ENCODE data around the gene PLA2G4E. TPM values are rescaled to one million over a fixed set of nuclear protein-coding genes. Genes with fewer than 3 reads are reported as not detected.

PLA2G4E gene
- polyA plus RNA-seq, 2 of the 4 experiments (the other 2 are of a cell fraction) = 0.01 TPM; not detected in 1

- TF ChIP-seq REST (IDR thresholded peaks at IDR 0.05) (no peak), CBX8 (IDR thresholded peaks at IDR 0.05) (no peak), RARB (CRISPR knock-in tag; IDR thresholded peaks at IDR 0.05) (no peak), CTCF (IDR thresholded peaks at IDR 0.05) (no peak), ESRRA (IDR thresholded peaks at IDR 0.05; ENCODE audit: borderline replicate concordance, low read length) (no peak)
- TF ChIP-seq, protein P1, sequence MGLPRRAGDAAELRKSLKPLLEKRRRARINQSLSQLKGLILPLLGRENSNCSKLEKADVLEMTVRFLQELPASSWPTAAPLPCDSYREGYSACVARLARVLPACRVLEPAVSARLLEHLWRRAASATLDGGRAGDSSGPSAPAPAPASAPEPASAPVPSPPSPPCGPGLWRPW (IDR thresholded peaks at IDR 0.05) = no peak
These were observed 11.8 kb upstream of the PLA2G4E start (continued) for GRCh38 chr15:42032376-42033213.

GRCh38 chr15:42031198-42031915 lies 10.5 kb upstream of the PLA2G4E start:
- Histone ChIP-seq H3K27ac (no peak overlapping the region), H3K4me3 (no peak overlapping the region), H3K4me2 (no peak overlapping the region), H3K9me3 (no peaks in the 10 kb centered on the region), H3K4me1 (peaks cover 6% of the 10 kb centered on the region; the same call in 1 of the 3 replicates)
- DNase-seq (ENCODE audit: low read depth in 1 of 2, low spot score in 1 of 2) (no peak), ATAC-seq (no peak), FAIRE-seq (no peak)
- 61% methylated on average over 5 of the region's 6 CpGs for WGBS (ENCODE audit: missing lambda C conversion rate)
- ChIA-PET CTCF (interaction anchor here (1.6 kb wide), 1 partner anchor 42 kb away, joined by 6 read pairs; no protein-coding TSS in a partner anchor), POLR2A (no interaction called here)
- TF ChIP-seq RAD21 (conservative IDR thresholded peaks at IDR 0.05 in 1 of 2, IDR thresholded peaks at IDR 0.05 in 1 of 2) (no peak), FOSL2 (IDR thresholded peaks at IDR 0.05) (no peak), FOSL2 (CRISPR knock-in tag; IDR thresholded peaks at IDR 0.05) (no peak), FOSB (CRISPR knock-in tag; IDR thresholded peaks at IDR 0.05) (no peak), HMGXB4 (CRISPR knock-in tag; IDR thresholded peaks at IDR 0.05; ENCODE audit: borderline replicate concordance) (no peak), GATA3 (IDR thresholded peaks at IDR 0.05; ENCODE audit: borderline replicate concordance) (no peak), POLR2AphosphoS2 (conservative IDR thresholded peaks at IDR 0.05; ENCODE audit: low read length) (no peak), HOXA7 (CRISPR knock-in tag; IDR thresholded peaks at IDR 0.05) (no peak), CHD4 (IDR thresholded peaks at IDR 0.05; ENCODE audit: borderline replicate concordance) (no peak), CEBPB (IDR thresholded peaks at IDR 0.05) (no peak), ZC3H11A (IDR thresholded peaks at IDR 0.05) (no peak), POLR2A (IDR thresholded peaks at IDR 0.05; ENCODE audit: low read length) (no peak), KDM5A (IDR thresholded peaks at IDR 0.05) (no peak), FOXS1 (CRISPR knock-in tag; IDR thresholded peaks at IDR 0.05) (no peak), HOXB5 (CRISPR knock-in tag; IDR thresholded peaks at IDR 0.05) (no peak), CHD2 (IDR thresholded peaks at IDR 0.05; ENCODE audit: low read length, partially characterized antibody) (no peak)
